IPS DF 6.9 (cell line): ENCODE measurements around the gene FER.

ENCODE experiments used
- DNase-seq: peaks from one replicate; pipeline ENCODE4 v3.0.0-alpha.2; 2013; ENCODE audit warnings: low read depth, low spot score
- H3K27ac ChIP-seq: one replicate; pipeline ENCODE4 v1.5.1; 2013; ENCODE audit warnings: low read length, control low read depth
- H3K27me3 ChIP-seq: 2 replicates; pipeline ENCODE4 v1.6.1; 2013; ENCODE audit warnings: mild to moderate bottlenecking, low read length; ENCODE audit not compliant: control insufficient read depth, insufficient read depth
- H3K36me3 ChIP-seq: 2 replicates; pipeline ENCODE4 v1.6.1; 2013; ENCODE audit warnings: low read length; ENCODE audit not compliant: control insufficient read depth, insufficient read depth
- H3K4me1 ChIP-seq: 2 replicates; pipeline ENCODE4 v1.6.1; 2013; ENCODE audit warnings: low read length; ENCODE audit not compliant: control insufficient read depth, insufficient read depth
- H3K4me3 ChIP-seq: 2 replicates; pipeline ENCODE4 v1.5.1; 2013; ENCODE audit warnings: mild to moderate bottlenecking, low read length
- H3K9me3 ChIP-seq: 2 replicates; pipeline ENCODE4 v1.6.1; 2013; ENCODE audit warnings: low read length, inconsistent platforms; ENCODE audit not compliant: control insufficient read depth, insufficient read depth
- WGBS: extraction: QIAGEN DNeasy Blood & Tissue Kit; methylation state at CpG from one replicate; pipeline ENCODE4 v1.1.7; 2013; ENCODE audit warnings: mixed read lengths, missing lambda C conversion rate; ENCODE audit not compliant: insufficient read length, insufficient coverage; 5-methylcytosine and 5-hydroxymethylcytosine counted together

The FER gene

GRCh38 chr5:108797986-108798385 lies 50.3 kb downstream of the FER start:
- Histone ChIP-seq H3K4me1 (no peaks in the 10 kb centered on the region), H3K36me3 (no peaks in the 10 kb centered on the region), H3K27ac (no peak overlapping the region), H3K4me3 (no peak overlapping the region), H3K27me3 (no peaks in the 10 kb centered on the region), H3K9me3 (no peaks in the 10 kb centered on the region)
- no peak for DNase-seq
- no CpG with 5 or more reads among the region's 2 CpGs for WGBS

- H3K4me3 ChIP-seq: no peak overlapping the region
- no peaks in the 10 kb centered on the region for H3K9me3 ChIP-seq
- H3K27me3 ChIP-seq: no peaks in the 10 kb centered on the region
- no peak overlapping the region for H3K27ac ChIP-seq
- DNase-seq: no peak
- H3K36me3 ChIP-seq: no peaks in the 10 kb centered on the region
- H3K4me1 ChIP-seq: no peaks in the 10 kb centered on the region
- WGBS: no CpG with 5 or more reads among the region's 3 CpGs
Measured at GRCh38 chr5:108798513-108799265, 51.0 kb downstream of the FER start.

- H3K4me3 ChIP-seq: no peak overlapping the region
- H3K27me3 ChIP-seq: no peaks in the 10 kb centered on the region
- no peak overlapping the region for H3K27ac ChIP-seq
- H3K36me3 ChIP-seq: no peaks in the 10 kb centered on the region
- no CpG with 5 or more reads among the region's 3 CpGs for WGBS
- H3K9me3 ChIP-seq: no peaks in the 10 kb centered on the region
- H3K4me1 ChIP-seq: no peaks in the 10 kb centered on the region
- no peak for DNase-seq
Measured at GRCh38 chr5:108801301-108801700, 53.6 kb downstream of the FER start.

- Histone ChIP-seq H3K27ac (no peak overlapping the region), H3K36me3 (no peaks in the 10 kb centered on the region), H3K27me3 (no peaks in the 10 kb centered on the region), H3K9me3 (no peaks in the 10 kb centered on the region), H3K4me1 (no peaks in the 10 kb centered on the region), H3K4me3 (no peak overlapping the region)
- DNase-seq: no peak
- no CpG with 5 or more reads among the region's 4 CpGs for WGBS
Measured at GRCh38 chr5:108801776-108802175, 54.1 kb downstream of the FER start.

- Histone ChIP-seq H3K27ac (no peak overlapping the region), H3K36me3 (no peaks in the 10 kb centered on the region), H3K27me3 (no peaks in the 10 kb centered on the region), H3K4me3 (no peak overlapping the region), H3K9me3 (no peaks in the 10 kb centered on the region), H3K4me1 (no peaks in the 10 kb centered on the region; the same call in 1 of the 2 replicates)
- no peak for DNase-seq
- WGBS: no CpG with 5 or more reads among the region's 3 CpGs
Measured at GRCh38 chr5:108810717-108811116, 63.0 kb downstream of the FER start.

- Histone ChIP-seq H3K36me3 (no peaks in the 10 kb centered on the region), H3K27ac (no peak overlapping the region), H3K27me3 (no peaks in the 10 kb centered on the region), H3K4me1 (no peaks in the 10 kb centered on the region; the same call in 1 of the 2 replicates), H3K9me3 (no peaks in the 10 kb centered on the region), H3K4me3 (no peak overlapping the region)
- no CpG with 5 or more reads among the region's 3 CpGs for WGBS
- no peak for DNase-seq
Measured at GRCh38 chr5:108813673-108814072, 66.0 kb downstream of the FER start.

- Histone ChIP-seq H3K4me1 (no peaks in the 10 kb centered on the region; the same call in 1 of the 2 replicates), H3K27me3 (no peaks in the 10 kb centered on the region), H3K4me3 (no peak overlapping the region), H3K9me3 (no peaks in the 10 kb centered on the region), H3K36me3 (no peaks in the 10 kb centered on the region), H3K27ac (no peak overlapping the region)
- DNase-seq: no peak
- WGBS: no CpG with 5 or more reads among the region's 4 CpGs
Measured at GRCh38 chr5:108814551-108814950, 66.9 kb downstream of the FER start.

GRCh38 chr5:108818613-108819272 lies 71.0 kb downstream of the FER start:
- Histone ChIP-seq H3K27me3 (no peaks in the 10 kb centered on the region), H3K27ac (no peak overlapping the region), H3K36me3 (no peaks in the 10 kb centered on the region), H3K4me1 (no peaks in the 10 kb centered on the region), H3K9me3 (no peaks in the 10 kb centered on the region), H3K4me3 (no peak overlapping the region)
- no peak for DNase-seq
- WGBS: 100% methylated on average over 1 of the region's 5 CpGs

GRCh38 chr5:108820983-108821382 lies 73.3 kb downstream of the FER start:
- no peak for DNase-seq
- H3K9me3 ChIP-seq: no peaks in the 10 kb centered on the region
- no CpG with 5 or more reads among the region's 3 CpGs for WGBS
- H3K36me3 ChIP-seq: no peaks in the 10 kb centered on the region
- no peaks in the 10 kb centered on the region for H3K4me1 ChIP-seq
- H3K4me3 ChIP-seq: no peak overlapping the region
- H3K27me3 ChIP-seq: no peaks in the 10 kb centered on the region
- no peak overlapping the region for H3K27ac ChIP-seq

- no peak for DNase-seq
- Histone ChIP-seq H3K27ac (no peak overlapping the region), H3K36me3 (no peaks in the 10 kb centered on the region), H3K4me3 (no peak overlapping the region), H3K27me3 (no peaks in the 10 kb centered on the region), H3K9me3 (no peaks in the 10 kb centered on the region), H3K4me1 (no peaks in the 10 kb centered on the region)
- no CpG with 5 or more reads among the region's 7 CpGs for WGBS
Measured at GRCh38 chr5:108822211-108822947, 74.7 kb downstream of the FER start.
